ENCODE data around the gene UFL1. TPM values are rescaled to one million over a fixed set of nuclear protein-coding genes. Genes with fewer than 3 reads are reported as not detected.
"Not testable (repeated sequence)": the region's sequence is repeated elsewhere in the genome, so short reads cannot be mapped to it uniquely, and the experiment has no call there.

The UFL1 gene
- total and polyA plus RNA-seq, 8 donors = 10.1 to 21.2 (median 17.8) TPM

DNA sequence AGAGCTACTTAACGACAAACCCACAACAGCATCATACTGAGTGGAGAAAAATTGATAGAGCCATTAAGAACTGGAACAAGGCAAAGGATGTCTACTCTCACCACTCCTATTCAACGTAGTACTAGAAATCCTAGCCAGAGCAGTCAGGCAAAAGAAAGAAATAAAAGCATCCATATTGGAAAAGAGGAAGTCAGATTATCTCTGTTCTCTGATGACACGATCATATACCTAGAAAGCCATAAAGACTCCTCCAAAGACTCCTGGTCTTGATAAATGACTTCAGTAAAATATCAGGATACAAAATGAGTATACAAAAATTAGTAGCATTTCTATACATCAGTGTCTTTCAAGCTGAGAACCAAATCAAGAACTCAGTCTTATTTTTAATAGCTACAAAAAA lies 24.3 kb downstream of the UFL1 start:
- Histone ChIP-seq H3K27ac (no peak overlapping the region), H3K9me3 (no peaks in the 10 kb centered on the region), H3K4me1 (no peaks in the 10 kb centered on the region), H3K4me3 (no peak overlapping the region), H3K36me3 (peaks cover 0 to 45% (median 17%) of the 10 kb centered on the region in 3 donors), H3K27me3 (no peaks in the 10 kb centered on the region)
- WGBS, 2 donors = 94 to 98% methylated on average over 3 of the region's 3 CpGs
- TF ChIP-seq, protein P1, sequence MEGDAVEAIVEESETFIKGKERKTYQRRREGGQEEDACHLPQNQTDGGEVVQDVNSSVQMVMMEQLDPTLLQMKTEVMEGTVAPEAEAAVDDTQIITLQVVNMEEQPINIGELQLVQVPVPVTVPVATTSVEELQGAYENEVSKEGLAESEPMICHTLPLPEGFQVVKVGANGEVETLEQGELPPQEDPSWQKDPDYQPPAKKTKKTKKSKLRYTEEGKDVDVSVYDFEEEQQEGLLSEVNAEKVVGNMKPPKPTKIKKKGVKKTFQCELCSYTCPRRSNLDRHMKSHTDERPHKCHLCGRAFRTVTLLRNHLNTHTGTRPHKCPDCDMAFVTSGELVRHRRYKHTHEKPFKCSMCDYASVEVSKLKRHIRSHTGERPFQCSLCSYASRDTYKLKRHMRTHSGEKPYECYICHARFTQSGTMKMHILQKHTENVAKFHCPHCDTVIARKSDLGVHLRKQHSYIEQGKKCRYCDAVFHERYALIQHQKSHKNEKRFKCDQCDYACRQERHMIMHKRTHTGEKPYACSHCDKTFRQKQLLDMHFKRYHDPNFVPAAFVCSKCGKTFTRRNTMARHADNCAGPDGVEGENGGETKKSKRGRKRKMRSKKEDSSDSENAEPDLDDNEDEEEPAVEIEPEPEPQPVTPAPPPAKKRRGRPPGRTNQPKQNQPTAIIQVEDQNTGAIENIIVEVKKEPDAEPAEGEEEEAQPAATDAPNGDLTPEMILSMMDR (IDR thresholded peaks at IDR 0.05) = no peak
- ATAC-seq (no peak), FAIRE-seq (no peak), DNase-seq (no peak)
- intact Hi-C loops (cut with DNase I) = no loop called here

DNA sequence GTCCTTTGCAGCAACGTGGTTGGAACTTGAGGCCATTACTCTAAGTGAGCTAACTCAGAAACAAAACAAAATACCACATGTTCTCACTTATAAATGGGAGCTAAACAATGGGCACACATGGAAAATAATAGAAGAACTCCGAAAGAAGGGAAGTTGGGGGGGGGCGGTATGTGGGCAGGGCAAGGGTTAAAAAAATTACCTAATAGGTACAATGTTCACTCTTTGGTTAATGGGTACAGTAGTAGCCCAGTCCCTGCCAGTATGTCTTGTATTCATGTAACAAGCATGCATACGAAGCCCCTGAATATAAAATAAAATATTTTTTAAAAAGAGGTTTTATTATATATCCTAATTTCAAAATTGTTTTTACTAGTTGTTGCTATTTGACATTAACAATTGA lies 26.0 kb downstream of the UFL1 start:
- no peaks in the 10 kb centered on the region for H3K9me3 ChIP-seq
- no peaks in the 10 kb centered on the region for H3K27me3 ChIP-seq
- DNase-seq (no peak), ATAC-seq (no peak), FAIRE-seq (no peak)
- WGBS, 2 donors = 96% methylated on average over 4 of the region's 4 CpGs
- H3K4me3 ChIP-seq = no peak overlapping the region
- intact Hi-C loops (cut with DNase I) = no loop called here
- TF ChIP-seq, protein P1 (IDR thresholded peaks at IDR 0.05) = no peak
- peaks cover 0 to 56% (median 22%) of the 10 kb centered on the region in 3 donors for H3K36me3 ChIP-seq
- no peak overlapping the region for H3K27ac ChIP-seq
- H3K4me1 ChIP-seq = no peaks in the 10 kb centered on the region

DNA sequence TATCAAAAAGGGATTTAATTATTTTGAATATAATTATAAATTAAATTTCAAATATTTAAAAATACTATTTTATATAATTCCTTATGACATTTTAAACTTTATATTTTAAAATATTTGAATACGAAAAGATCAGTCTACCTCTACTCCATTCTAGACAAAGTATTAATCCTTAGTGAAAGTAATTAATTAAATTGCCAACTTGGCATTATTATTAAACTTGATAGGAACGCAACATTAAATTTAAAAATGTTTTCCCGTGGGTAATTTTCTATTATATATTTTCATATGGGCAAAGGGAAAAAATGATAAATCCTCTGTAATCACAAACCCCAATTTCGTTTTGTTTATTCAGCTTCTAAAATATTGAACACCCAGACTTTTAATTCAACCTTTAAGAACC lies 33.0 kb downstream of the UFL1 start:
- intact Hi-C loops (cut with DNase I) = no loop called here
- H3K36me3 ChIP-seq = peaks cover 0 to 66% (median 28%) of the 10 kb centered on the region in 3 donors
- H3K4me1 ChIP-seq = no peaks in the 10 kb centered on the region
- 92 to 95% methylated on average over 4 of the region's 4 CpGs for WGBS, 2 donors
- TF ChIP-seq, protein P1 (IDR thresholded peaks at IDR 0.05) = no peak
- no peaks in the 10 kb centered on the region for H3K27me3 ChIP-seq
- H3K27ac ChIP-seq = no peak overlapping the region
- no peak overlapping the region for H3K4me3 ChIP-seq
- DNase-seq (no peak), FAIRE-seq (peak; percentile 87), ATAC-seq (no peak)
- no peaks in the 10 kb centered on the region for H3K9me3 ChIP-seq

DNA sequence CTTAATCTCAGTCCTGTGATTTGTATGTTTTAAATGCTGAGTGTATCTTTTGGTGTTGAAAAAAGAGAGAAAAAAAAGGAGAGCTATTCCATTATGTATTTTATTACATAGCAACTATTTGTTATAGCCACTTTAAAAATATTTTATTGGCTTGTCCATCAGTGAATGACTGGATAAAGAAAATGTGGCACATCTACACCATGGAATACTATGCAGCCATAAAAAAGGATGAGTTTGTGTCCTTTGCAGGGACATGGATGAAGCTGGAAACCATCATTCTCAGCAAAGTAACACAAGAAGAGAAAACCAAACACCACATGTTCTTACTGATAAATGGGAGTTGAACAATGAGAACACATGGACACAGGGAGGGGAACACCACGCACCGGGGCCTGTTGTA lies 38.1 kb downstream of the UFL1 start:
- not testable (repeated sequence) for H3K4me1 ChIP-seq

DNA sequence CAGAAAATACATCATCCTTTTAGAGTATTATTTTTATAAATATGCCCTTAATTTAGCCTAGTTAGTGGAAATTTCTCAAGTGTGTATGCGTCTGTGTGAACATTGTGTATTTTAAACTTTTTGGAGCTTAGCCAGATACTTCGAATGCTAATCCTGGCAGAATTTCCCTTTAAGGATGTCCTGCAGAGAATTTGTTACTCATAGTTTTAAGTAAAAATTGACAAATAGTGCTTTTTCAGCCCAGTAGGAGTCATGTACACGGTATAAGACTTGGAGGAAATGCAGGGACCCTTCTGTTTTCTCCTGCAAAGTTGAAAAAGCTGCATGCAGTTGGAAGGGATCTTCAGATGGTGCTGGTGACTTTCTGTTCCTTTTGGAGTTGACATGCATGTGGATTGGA lies 41.3 kb downstream of the UFL1 start, which contains the start of gene FHL5:
FHL5 (plus strand) TSS at position 243 of the 400 bp plus-strand sequence. CDS start 40,486 bp downstream, outside the sequence.
- no peak for ATAC-seq
- Histone ChIP-seq H3K4me3 (no peak within 1 kb of the TSS), H3K27ac (no peak within 1 kb of the TSS), H3K36me3 (no peaks in the 10 kb centered on the region), H3K27me3 (no peaks in the 10 kb centered on the region), H3K9me3 (peaks cover 0 to 5% (median 0%) of the 10 kb centered on the region in 4 donors), H3K4me1 (no peaks in the 10 kb centered on the region)
- 21 to 22% methylated on average over 3 of the region's 3 CpGs for WGBS, 2 donors
- no peak for DNase-seq
- intact Hi-C loops (cut with DNase I) = no loop called here
- TF ChIP-seq, protein P1 (IDR thresholded peaks at IDR 0.05) = no peak
- FAIRE-seq = no peak

More for the DNA sequence above, 38.1 kb downstream of the UFL1 start:
- H3K9me3 ChIP-seq; H3K4me3 ChIP-seq; ATAC-seq; FAIRE-seq; intact Hi-C loops (cut with DNase I); H3K27ac ChIP-seq; H3K27me3 ChIP-seq; DNase-seq: not testable (repeated sequence)
- 91 to 93% methylated on average over 2 of the region's 2 CpGs for WGBS, 2 donors
- peaks cover 0 to 14% (median 7%) of the 10 kb centered on the region in 3 donors for H3K36me3 ChIP-seq

Measured in pancreas (tissue), 10 donors.